MCF 10A (cell line): ENCODE results near the gene RPTOR. TPM values are rescaled to one million over a fixed set of nuclear protein-coding genes. Genes with fewer than 3 reads are reported as not detected.
A peak's percentile ranks its signal among the peaks of the same experiment; 100 is the strongest.

Experiments used
- BruUV-seq: library from RNA; stranded (reverse); fragments of 400-500 nt; replicated peaks from 2 replicates; lab custom pipeline; 2021; lab: Mats Ljungman, UMichigan
- CTCF ChIA-PET: fragments of 300-600 bp; sonication (Branson Sonifier 250); formaldehyde crosslinking; extraction: SDS; loops from one replicate; lab custom pipeline; 2021; ENCODE audit warnings: antibody characterized with exemption, inconsistent platforms; lab: Yijun Ruan, JAX
- POLR2A ChIA-PET: fragments of 300-600, 350-650 bp; sonication (Branson Sonifier 250); formaldehyde crosslinking; extraction: SDS; loops from one replicate; lab custom pipeline; 2020; ENCODE audit warnings: antibody characterized with exemption, inconsistent platforms; lab: Yijun Ruan, JAX
- DNase-seq: peaks from one replicate; pipeline ENCODE4 v3.0.0-alpha.2; 2018; ENCODE audit not compliant: unreplicated experiment
- H3K27ac Mint-ChIP-seq: one replicate; pipeline ENCODE4 v1.8.0; 2022; ENCODE audit warnings: mild to moderate bottlenecking, low read depth, mixed read lengths; ENCODE audit not compliant: unreplicated experiment
- H3K27me3 Mint-ChIP-seq: one replicate; pipeline ENCODE4 v1.8.0; 2022; ENCODE audit warnings: mixed read lengths; ENCODE audit not compliant: insufficient read depth, unreplicated experiment
- H3K36me3 Mint-ChIP-seq: one replicate; pipeline ENCODE4 v1.8.0; 2022; ENCODE audit warnings: mild to moderate bottlenecking, moderate library complexity, mixed read lengths; ENCODE audit not compliant: insufficient read depth, unreplicated experiment
- H3K4me1 Mint-ChIP-seq: one replicate; pipeline ENCODE4 v1.8.0; 2022; ENCODE audit warnings: mixed read lengths; ENCODE audit not compliant: insufficient read depth, unreplicated experiment
- H3K4me3 Mint-ChIP-seq: one replicate; pipeline ENCODE4 v1.8.0; 2022; ENCODE audit warnings: mild to moderate bottlenecking, moderate library complexity, mixed read lengths; ENCODE audit not compliant: unreplicated experiment
- H3K9me3 Mint-ChIP-seq: one replicate; pipeline ENCODE4 v1.8.0; 2022; ENCODE audit warnings: mixed read lengths; ENCODE audit not compliant: unreplicated experiment
- intact Hi-C: fragments of 100-400 bp; cut with micrococcal nuclease; formaldehyde crosslinking; loops from 2 replicates; pipeline ENCODE4 v1.14.1; 2022
- total RNA-seq: library from RNA; stranded (reverse); gene quantifications from 2 replicates; pipeline ENCODE4 v1.2.3, GENCODE V29; 2022
- TF ChIP-seq, protein P1 (sequence below): fragments of 200-600 bp; IDR thresholded peaks from one replicate; pipeline ENCODE4 v1.8.0; 2022; ENCODE audit warnings: antibody characterized with exemption, mild to moderate bottlenecking; ENCODE audit not compliant: unreplicated experiment

RPTOR gene
- total RNA-seq, 1 experiment from 2014 or later, result 41.3 TPM

- no peaks in the 10 kb centered on the region for H3K27me3 Mint-ChIP-seq
These were observed 301.4 kb downstream of the RPTOR start for GRCh38 chr17:80845863-80846671.

DNA sequence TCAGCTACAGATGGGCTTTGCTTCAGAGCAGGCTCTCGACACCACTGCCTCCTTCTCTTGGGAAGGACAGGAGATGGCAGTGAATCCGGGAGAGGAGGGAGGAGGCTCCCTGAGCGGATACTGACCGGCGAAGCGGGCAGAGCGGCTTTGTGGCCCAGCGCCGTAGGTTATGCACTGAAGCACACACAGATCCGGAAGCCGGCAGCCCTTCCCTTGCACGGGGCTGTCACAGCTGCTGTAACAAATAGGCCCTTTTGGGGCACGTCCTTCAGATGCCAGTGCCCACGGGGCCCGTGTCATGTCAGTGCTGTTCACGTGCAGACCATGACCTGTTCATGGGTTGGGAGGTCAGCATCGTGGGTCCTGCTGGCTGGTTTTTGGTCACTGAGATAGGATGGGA is 302.3 kb downstream of the RPTOR start:
- TF ChIP-seq, protein P1, sequence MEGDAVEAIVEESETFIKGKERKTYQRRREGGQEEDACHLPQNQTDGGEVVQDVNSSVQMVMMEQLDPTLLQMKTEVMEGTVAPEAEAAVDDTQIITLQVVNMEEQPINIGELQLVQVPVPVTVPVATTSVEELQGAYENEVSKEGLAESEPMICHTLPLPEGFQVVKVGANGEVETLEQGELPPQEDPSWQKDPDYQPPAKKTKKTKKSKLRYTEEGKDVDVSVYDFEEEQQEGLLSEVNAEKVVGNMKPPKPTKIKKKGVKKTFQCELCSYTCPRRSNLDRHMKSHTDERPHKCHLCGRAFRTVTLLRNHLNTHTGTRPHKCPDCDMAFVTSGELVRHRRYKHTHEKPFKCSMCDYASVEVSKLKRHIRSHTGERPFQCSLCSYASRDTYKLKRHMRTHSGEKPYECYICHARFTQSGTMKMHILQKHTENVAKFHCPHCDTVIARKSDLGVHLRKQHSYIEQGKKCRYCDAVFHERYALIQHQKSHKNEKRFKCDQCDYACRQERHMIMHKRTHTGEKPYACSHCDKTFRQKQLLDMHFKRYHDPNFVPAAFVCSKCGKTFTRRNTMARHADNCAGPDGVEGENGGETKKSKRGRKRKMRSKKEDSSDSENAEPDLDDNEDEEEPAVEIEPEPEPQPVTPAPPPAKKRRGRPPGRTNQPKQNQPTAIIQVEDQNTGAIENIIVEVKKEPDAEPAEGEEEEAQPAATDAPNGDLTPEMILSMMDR, result no peak
- Mint-ChIP-seq H3K27me3 (no peaks in the 10 kb centered on the region), H3K4me1 (peaks cover 6% of the 10 kb centered on the region), H3K4me3 (no peak overlapping the region), H3K36me3 (peaks cover 6% of the 10 kb centered on the region), H3K27ac (no peak overlapping the region), H3K9me3 (no peaks in the 10 kb centered on the region)
- CTCF ChIA-PET, result no interaction called here
- POLR2A ChIA-PET, result no interaction called here
- no peak for DNase-seq
- BruUV-seq, result no TSS peak
- intact Hi-C loops, result no loop called here

More at GRCh38 chr17:80845863-80846671, 301.4 kb downstream of the RPTOR start:
- ChIA-PET POLR2A (interaction anchor here (0.7 kb wide), 1 partner anchor 122 kb away, joined by 3 read pairs; no protein-coding TSS in a partner anchor), CTCF (no interaction called here)
- Mint-ChIP-seq H3K4me3 (no peak overlapping the region), H3K27ac (peak overlapping the region; percentile 29), H3K4me1 (peaks cover 6% of the 10 kb centered on the region), H3K36me3 (peaks cover 6% of the 10 kb centered on the region), H3K9me3 (no peaks in the 10 kb centered on the region)
- intact Hi-C loops, result no loop called here
- no peak for DNase-seq
- TF ChIP-seq, protein P1, result no peak
- no TSS peak for BruUV-seq

DNA sequence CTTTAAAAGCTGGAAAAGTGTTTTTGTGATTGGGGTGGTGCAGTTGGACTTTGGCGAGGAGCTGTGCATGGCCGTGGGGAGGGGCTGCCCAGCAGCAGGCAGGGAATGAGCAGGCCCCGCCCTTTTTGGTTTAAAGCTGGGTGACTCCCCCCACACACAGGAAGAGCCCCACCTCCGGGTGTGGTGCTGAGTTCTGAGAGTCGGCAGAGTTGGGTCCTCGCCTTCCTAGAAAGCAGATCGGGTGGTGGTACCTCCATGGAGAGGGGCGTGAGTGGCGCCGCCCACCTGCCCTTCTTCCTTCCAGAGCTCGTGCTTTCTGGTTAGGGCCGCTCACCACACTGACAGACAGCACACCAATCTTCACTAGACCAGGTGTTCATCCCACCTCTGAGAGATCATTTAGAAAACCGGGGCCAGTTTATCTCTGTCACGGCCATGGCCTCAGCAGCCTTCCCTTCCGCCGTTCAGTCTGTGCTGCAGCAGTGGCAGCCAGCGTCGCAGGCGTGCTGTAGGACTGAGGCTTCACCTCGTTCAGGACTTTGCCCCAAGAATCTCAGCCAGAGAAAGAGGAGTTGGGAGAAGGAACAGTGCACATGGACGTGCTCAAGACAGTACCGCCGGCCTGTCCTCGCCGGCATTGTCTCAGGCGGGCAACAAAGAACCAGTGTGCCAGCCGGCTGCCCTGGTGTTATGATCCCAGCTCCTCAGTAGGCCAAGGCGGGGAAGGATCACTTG is 303.0 kb downstream of the RPTOR start:
- Mint-ChIP-seq H3K4me1 (peaks cover 6% of the 10 kb centered on the region), H3K36me3 (peaks cover 6% of the 10 kb centered on the region), H3K27me3 (no peaks in the 10 kb centered on the region), H3K27ac (peak overlapping the region; percentile 19), H3K4me3 (no peak overlapping the region), H3K9me3 (no peaks in the 10 kb centered on the region)
- TF ChIP-seq, protein P1, result no peak
- intact Hi-C loops, result no loop called here
- POLR2A ChIA-PET, result interaction anchor here (1.2 kb wide), 1 partner anchor 14 kb away, joined by 3 read pairs; no protein-coding TSS in a partner anchor
- CTCF ChIA-PET, result interaction anchor here (0.8 kb wide), 1 partner anchor 51 kb away, joined by 4 read pairs; no protein-coding TSS in a partner anchor
- no peak for DNase-seq
- no TSS peak for BruUV-seq
